ENCODE measurements around the gene SLC9A9. TPM values are rescaled to one million over a fixed set of nuclear protein-coding genes. Genes with fewer than 3 reads are reported as not detected.

SLC9A9 gene
- total RNA-seq, 1 donor, result 15.1 TPM

DNA sequence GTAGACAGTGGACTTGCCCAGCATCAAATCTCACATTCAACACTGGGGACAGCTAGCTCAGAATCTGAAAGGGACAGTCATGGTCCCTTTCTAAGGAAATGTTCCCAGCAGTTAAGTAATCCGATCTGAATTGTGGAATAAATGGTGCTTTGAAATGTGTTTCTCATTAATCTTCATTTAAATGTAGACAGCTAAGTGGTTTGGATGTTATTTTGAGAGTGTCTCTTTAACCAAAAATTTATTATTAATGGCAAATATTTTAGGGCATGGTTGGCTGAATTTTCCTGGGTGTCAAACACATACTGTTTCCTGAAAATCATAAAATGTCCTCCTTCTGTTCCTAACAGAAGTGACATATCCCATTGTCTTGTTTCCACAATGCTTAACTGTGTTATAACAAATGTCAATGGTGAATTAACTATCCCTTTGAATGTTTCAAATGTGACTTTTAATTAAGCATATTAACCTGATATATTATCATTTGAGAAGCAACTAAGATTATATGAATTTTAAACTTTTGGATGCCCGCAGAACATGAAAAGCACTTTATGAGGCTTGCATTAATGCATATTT is 517.9 kb downstream of the SLC9A9 start:
- peaks cover 2% of the 10 kb centered on the region for H3K9me3 ChIP-seq (ENCODE audit: low read depth, low read length)
- H3K27me3 ChIP-seq (ENCODE audit: insufficient read depth, low read length), result no peaks in the 10 kb centered on the region
- no peak overlapping the region for H3K4me3 ChIP-seq (ENCODE audit: low read length)
- H3K4me1 ChIP-seq (ENCODE audit: insufficient read depth, low read length), result peaks cover 14% of the 10 kb centered on the region

DNA sequence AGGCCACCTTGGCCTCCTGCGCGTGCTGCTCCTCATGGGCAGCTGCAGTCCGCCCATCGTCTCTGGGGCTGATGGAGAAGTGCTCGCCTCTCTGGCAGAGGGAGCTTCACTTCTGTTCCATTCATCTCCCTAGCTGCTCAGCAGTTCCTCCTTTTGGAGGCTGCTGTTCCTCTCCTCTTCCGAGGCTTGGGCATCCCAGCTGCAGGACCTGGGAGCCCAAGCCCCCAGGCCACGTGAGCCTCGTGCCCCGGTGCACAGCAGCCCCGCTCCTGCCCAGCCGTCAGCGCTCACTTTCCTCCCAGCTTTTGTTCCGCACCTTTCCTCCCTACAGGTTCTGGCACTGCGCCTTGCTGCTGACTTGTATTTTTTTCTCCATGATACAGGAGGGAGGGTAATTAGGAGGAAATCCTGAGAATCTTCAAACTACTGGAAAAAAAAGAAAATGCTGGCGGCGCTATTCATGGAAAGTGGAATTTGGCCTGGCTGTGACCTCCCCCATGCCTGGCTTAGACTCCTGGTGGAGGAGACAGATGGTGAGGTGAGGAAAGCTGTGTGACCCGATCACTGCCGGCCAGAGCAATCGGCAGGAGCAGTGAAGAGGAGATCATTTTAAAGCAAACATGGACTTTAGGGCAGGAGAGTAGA is 518.6 kb downstream of the SLC9A9 start:
- Histone ChIP-seq H3K4me3 (ENCODE audit: low read length) (no peak overlapping the region), H3K9me3 (ENCODE audit: low read depth, low read length) (no peaks in the 10 kb centered on the region), H3K27me3 (ENCODE audit: insufficient read depth, low read length) (no peaks in the 10 kb centered on the region), H3K4me1 (ENCODE audit: insufficient read depth, low read length) (peaks cover 14% of the 10 kb centered on the region)

DNA sequence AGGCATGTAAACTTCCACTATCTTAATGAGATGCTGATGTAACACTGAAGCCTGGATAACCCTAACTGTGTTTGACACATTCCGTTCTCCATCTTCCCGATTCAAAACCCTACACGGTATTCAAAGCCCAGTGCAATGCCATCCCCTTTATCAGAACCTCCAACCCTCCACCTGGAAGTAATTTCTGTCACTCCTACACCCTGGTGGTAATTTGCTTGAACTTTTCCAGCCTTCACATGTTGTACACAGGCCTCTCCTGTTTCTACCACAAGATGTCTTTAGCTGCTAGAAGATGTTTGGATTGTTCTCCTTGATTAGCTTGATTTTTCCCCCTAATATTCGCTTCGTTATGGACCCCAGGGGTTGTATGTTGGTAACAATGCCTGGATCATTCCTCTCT is 519.8 kb downstream of the SLC9A9 start:
- no peaks in the 10 kb centered on the region for H3K27me3 ChIP-seq (ENCODE audit: insufficient read depth, low read length)
- peaks cover 22% of the 10 kb centered on the region for H3K4me1 ChIP-seq (ENCODE audit: insufficient read depth, low read length)
- no peak overlapping the region for H3K4me3 ChIP-seq (ENCODE audit: low read length)
- H3K9me3 ChIP-seq (ENCODE audit: low read depth, low read length), result no peaks in the 10 kb centered on the region

DNA sequence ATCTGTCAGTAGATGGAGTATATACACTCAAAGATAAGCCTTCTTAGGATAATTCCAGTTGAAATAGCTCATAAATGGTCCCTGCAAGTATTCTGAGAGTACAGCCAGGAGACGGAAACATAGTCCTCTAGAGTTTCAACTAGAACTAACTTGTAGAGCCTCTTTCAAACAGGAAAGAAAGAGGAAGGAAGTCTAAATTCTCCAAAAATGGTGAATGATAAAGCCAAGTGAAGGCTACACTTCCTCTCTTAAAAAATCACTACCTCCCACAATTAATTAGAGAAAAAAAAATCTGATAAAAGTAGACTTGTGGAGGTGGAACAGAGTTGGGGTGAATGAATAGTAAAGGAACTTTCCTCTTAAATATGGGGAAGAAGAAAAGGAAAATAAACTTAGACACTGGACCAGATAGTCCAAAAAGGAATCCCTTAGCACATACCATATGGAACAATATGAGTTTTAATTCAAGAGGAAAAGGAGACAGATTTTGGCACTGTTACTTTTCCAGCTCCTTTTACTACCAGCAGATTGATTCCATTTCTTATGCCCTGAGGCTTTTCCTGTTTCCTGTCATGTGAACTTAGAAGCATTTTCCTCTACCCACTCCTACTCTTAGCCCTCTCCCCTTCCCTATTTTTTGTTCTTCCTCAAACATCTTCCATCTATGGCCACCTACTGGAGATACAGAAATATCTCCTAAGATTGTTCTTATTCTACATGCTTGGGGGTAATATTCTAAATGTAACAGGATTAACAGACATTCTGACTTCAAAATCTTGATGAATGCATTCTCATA is 521.1 kb downstream of the SLC9A9 start:
- no peaks in the 10 kb centered on the region for H3K27me3 ChIP-seq (ENCODE audit: insufficient read depth, low read length)
- H3K4me3 ChIP-seq (ENCODE audit: low read length), result no peak overlapping the region
- peaks cover 22% of the 10 kb centered on the region for H3K4me1 ChIP-seq (ENCODE audit: insufficient read depth, low read length)
- H3K9me3 ChIP-seq (ENCODE audit: low read depth, low read length), result no peaks in the 10 kb centered on the region

DNA sequence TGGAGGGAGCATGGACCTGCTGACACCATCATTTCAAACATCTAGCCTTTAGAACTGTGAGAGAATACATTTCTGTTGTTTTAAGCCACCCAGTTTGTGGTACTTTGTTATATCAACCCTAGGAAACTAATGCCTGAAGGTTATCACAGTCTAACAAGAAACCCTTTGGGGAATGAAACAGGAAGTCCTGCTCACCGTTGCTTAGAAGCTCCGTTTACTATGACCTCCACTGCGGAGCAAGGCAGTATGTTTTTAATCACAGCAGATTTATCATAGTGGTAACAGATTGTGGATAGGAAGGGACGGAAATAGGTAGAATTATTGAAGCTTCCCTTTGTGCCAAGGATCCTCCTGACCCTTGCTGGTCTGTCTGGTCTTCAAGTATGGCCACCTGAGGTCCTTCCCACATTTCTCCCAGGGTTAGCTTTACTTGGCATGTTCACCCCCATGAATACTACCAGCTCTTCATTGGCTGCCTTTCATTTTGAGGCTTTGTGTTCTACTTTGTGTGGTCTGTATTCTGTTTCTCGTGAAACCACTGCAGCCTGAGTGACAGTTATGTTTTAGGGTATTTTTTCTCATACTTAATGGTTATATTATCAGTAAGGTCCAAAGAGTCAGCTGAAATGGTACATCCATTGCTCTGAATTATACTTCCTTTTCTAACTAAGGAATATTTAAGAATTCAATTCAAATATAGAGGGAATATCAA is 527.1 kb downstream of the SLC9A9 start:
- no peak overlapping the region for H3K4me3 ChIP-seq (ENCODE audit: low read length)
- H3K9me3 ChIP-seq (ENCODE audit: low read depth, low read length), result no peaks in the 10 kb centered on the region
- H3K4me1 ChIP-seq (ENCODE audit: insufficient read depth, low read length), result peaks cover 12% of the 10 kb centered on the region
- no peaks in the 10 kb centered on the region for H3K27me3 ChIP-seq (ENCODE audit: insufficient read depth, low read length)

DNA sequence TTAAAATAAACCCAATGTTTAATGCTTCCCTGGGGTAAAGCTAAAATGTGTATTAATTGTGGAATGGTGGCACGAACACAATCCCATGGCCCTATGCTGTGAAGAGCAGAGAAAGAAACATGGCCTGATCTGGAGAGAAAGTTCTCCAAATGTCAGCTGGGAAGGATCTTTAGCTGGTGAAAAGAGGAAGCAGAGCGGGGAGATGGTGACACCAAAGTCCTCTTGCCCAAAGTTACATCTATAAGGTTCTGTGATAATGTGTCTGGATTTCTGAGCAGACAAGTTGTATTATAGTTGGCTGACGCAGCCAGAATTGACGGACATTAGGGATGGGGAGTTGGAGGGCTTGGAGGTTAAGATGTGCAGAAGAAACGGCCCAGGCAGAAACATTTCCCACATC is 532.5 kb downstream of the SLC9A9 start:
- Histone ChIP-seq H3K27me3 (ENCODE audit: insufficient read depth, low read length) (no peaks in the 10 kb centered on the region), H3K4me3 (ENCODE audit: low read length) (no peak overlapping the region), H3K9me3 (ENCODE audit: low read depth, low read length) (no peaks in the 10 kb centered on the region), H3K4me1 (ENCODE audit: insufficient read depth, low read length) (no peaks in the 10 kb centered on the region)

DNA sequence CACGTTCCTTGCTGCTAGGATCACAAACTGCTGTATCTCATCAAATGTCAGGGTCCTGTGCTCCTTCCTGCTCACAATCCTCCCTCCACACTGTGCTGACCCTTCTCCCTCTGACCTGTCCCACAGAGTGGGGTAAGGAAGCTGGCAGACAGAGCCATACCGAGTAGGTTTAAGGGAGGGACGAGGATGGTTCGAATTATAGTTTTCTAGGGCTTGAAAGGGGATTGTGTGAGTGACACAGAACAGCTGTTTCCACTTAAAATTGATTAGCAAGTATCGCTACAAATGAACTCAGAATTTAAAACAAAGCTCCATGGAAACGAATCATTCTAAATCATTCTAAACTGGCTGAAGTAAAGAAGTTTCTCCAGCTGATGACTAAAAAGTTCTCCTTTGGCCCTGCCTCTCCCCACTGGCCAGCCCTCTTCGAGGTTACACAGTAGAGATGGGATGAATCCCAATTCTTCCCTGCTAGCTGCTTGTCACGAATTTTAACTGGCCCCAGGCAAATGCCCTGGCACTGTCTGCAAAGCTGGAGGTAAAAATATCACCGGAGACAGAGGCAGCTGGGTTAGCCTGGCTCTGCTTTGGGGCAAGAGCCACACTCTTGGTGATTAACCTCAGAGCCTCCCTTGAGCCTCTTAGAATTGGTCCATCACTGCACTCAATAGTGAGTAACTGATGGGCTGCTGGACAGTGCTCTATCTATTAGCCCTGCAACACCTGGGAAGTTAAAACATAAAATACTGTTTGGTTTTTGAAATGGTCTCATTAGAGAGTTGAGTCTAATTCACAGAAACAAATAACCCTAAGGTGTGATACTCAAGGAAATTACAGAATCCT is 533.8 kb downstream of the SLC9A9 start:
- Histone ChIP-seq H3K4me1 (ENCODE audit: insufficient read depth, low read length) (no peaks in the 10 kb centered on the region), H3K9me3 (ENCODE audit: low read depth, low read length) (no peaks in the 10 kb centered on the region), H3K27me3 (ENCODE audit: insufficient read depth, low read length) (no peaks in the 10 kb centered on the region), H3K4me3 (ENCODE audit: low read length) (no peak overlapping the region)

DNA sequence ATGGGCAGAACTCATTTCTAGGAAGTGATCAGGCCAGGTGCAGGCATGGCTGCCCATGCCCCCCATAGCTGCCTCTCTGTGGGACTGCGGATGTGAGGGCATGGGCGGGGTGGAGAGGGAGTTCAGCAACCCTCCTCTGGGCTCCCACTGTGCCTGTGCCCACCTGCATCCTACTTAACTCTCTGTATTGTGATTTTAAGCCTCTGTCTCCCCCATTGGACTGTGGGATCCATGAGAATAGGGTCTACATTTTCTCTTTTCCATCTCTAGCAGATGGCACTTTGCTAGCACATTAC is 534.4 kb downstream of the SLC9A9 start:
- H3K4me3 ChIP-seq (ENCODE audit: low read length), result no peak overlapping the region
- no peaks in the 10 kb centered on the region for H3K27me3 ChIP-seq (ENCODE audit: insufficient read depth, low read length)
- H3K9me3 ChIP-seq (ENCODE audit: low read depth, low read length), result no peaks in the 10 kb centered on the region
- no peaks in the 10 kb centered on the region for H3K4me1 ChIP-seq (ENCODE audit: insufficient read depth, low read length)

DNA sequence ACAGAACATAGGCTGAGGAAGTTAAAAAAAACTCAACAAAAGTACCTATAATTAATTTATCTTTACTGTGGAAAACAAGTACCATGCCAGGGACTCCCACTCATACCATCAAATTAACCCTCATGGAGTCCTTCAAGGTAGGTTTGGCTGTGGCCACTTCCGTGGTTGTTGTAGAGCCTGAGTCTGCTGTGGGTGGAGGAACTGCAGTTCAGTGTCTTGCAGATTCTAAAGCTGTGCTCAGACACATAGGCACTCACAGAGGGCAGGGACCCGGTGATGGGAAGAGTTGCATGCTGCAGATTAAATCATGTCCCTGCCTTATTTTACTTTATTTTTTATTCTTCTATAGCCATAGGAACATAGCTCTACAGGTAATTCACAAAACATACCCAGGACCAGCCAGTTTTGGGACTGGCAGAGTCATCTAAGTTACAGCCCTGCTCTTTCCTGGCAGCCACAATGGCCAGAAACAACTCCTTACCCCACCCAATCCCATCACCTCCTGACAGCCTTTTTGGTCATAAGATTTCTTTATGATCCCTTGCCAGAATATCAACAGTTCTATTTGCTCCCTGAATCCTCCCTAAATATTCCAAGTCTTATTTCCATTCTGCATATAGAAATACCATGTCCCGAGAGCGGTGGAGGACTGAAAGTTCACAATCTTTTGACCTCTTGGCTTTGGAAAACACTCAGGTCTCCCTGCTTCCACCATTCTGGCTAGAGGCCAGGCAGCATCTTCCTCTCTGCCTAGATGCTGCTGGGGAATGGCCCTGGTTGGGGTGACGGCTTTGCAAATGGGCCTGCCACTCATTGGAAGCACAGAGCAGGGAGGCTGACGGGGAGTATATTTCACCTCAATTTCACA is 535.0 kb downstream of the SLC9A9 start:
- Histone ChIP-seq H3K4me3 (ENCODE audit: low read length) (no peak overlapping the region), H3K9me3 (ENCODE audit: low read depth, low read length) (no peaks in the 10 kb centered on the region), H3K27me3 (ENCODE audit: insufficient read depth, low read length) (no peaks in the 10 kb centered on the region), H3K4me1 (ENCODE audit: insufficient read depth, low read length) (no peaks in the 10 kb centered on the region)

DNA sequence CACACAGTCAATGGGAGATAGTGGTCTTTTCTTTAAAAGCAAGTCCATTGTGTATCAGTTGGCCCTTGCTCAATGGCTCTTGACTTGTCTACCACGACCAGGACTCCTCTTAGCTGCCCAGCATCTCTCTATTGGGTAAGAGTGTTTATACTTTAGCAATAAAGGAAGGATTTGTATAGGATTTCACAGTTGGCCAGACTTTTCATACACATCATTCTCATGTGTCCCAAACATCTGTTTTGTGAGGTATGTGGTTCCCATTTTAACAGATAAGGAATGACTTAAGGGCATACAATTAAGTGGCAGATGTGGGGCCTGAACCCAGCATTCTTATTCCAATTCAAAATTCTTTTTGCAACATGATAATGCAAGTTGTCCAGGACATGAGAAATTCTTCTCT is 537.2 kb downstream of the SLC9A9 start:
- H3K27me3 ChIP-seq (ENCODE audit: insufficient read depth, low read length), result no peaks in the 10 kb centered on the region
- H3K4me3 ChIP-seq (ENCODE audit: low read length), result no peak overlapping the region
- H3K9me3 ChIP-seq (ENCODE audit: low read depth, low read length), result no peaks in the 10 kb centered on the region
- no peaks in the 10 kb centered on the region for H3K4me1 ChIP-seq (ENCODE audit: insufficient read depth, low read length)

DNA sequence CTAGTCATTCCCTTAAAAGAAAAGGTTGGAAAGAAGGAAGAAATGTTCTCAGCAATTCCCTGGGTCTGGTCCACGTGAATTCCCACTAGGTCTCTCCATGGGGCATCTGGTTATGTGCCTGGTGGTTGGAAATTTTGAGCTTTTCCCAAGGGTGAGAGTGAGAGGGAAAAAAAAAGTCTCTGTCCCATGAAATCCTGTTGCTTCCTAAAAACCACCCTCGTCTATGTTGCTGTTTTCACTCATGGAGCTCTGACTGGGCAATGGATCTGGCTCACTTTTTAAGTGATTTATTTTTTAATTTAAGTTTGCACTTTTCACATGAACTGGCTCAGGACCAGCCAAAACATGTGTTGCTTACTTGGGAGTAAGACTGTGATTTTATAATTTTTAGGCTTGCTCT is 538.6 kb downstream of the SLC9A9 start:
- no peaks in the 10 kb centered on the region for H3K27me3 ChIP-seq (ENCODE audit: insufficient read depth, low read length)
- no peak overlapping the region for H3K4me3 ChIP-seq (ENCODE audit: low read length)
- H3K4me1 ChIP-seq (ENCODE audit: insufficient read depth, low read length), result no peaks in the 10 kb centered on the region
- H3K9me3 ChIP-seq (ENCODE audit: low read depth, low read length), result no peaks in the 10 kb centered on the region

DNA sequence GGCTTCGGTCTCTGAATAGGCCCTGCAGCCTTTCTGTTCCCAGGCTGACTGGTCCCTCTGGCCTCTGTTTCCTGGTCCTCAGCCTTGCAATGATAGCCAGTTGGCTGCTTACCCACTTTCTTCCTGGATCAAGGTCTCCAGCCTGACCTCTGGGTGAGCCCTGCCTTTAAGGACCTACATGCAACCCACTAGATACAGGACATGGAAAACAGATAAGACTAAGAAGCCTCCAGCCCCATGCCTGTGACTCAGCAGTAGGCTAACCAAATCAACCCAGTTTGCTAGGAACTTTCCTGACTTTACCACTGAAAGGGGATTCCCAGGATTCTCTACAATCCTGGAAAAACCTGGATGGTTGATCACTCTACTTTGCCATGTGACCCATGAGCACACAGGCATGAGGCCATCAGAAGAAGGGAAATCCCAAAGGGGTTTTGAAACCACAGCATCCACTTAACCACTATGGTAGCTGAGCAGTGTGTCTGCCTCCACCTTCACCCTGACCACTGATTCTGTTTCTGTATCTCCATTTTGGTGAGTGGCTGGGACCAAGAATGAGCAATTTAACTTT is 540.6 kb downstream of the SLC9A9 start:
- no peaks in the 10 kb centered on the region for H3K9me3 ChIP-seq (ENCODE audit: low read depth, low read length)
- no peaks in the 10 kb centered on the region for H3K27me3 ChIP-seq (ENCODE audit: insufficient read depth, low read length)
- no peaks in the 10 kb centered on the region for H3K4me1 ChIP-seq (ENCODE audit: insufficient read depth, low read length)
- H3K4me3 ChIP-seq (ENCODE audit: low read length), result no peak overlapping the region

DNA sequence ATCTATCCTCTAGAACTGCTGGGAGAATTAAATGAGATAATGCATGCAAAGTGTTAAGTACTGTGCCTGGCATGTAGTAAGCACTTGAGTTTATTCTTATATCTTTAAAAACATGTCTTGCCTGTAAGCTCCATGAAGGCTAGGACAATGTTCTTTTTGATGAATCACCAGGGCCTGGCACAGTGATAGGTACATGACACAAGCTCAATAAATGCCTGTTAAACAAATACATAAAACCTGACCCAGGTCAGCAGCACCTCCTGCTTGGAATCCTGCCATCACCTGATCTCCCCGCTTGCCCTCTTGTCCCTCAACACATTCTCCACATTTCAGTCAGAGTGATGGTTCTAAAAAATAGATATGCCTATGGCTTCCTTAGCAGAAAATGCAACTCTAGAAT is 541.9 kb downstream of the SLC9A9 start:
- Histone ChIP-seq H3K4me1 (ENCODE audit: insufficient read depth, low read length) (no peaks in the 10 kb centered on the region), H3K9me3 (ENCODE audit: low read depth, low read length) (no peaks in the 10 kb centered on the region), H3K27me3 (ENCODE audit: insufficient read depth, low read length) (no peaks in the 10 kb centered on the region), H3K4me3 (ENCODE audit: low read length) (no peak overlapping the region)
